HG03520 (cell line): Measurements from ENCODE around the gene PPP1R26.
"Not testable (repeated sequence)": the region's sequence is repeated elsewhere in the genome, so short reads cannot be mapped to it uniquely, and the experiment has no call there.

ENCODE experiments used
- ATAC-seq: cut with Tn5 transposase; IDR thresholded peaks from one replicate; pipeline ENCODE4 v1.9.1; 2021; ENCODE audit warnings: mild to moderate bottlenecking, moderate library complexity; ENCODE audit not compliant: unreplicated experiment

The PPP1R26 gene

GRCh38 chr9:135479469-135480052 is at the start of gene PPP1R26:
Gene PPP1R26 (plus strand): TSS chr9:135479782. CDS start chr9:135484511, 4,729 bp downstream.
- no peak for ATAC-seq

GRCh38 chr9:135437259-135437658 is 42.3 kb upstream of the PPP1R26 start:
- ATAC-seq: no peak

- not testable (repeated sequence) for ATAC-seq
Observed at GRCh38 chr9:135437696-135438095, 41.9 kb upstream of the PPP1R26 start.

- not testable (repeated sequence) for ATAC-seq
Observed at GRCh38 chr9:135438581-135439232, 40.9 kb upstream of the PPP1R26 start.

GRCh38 chr9:135439514-135439913 is 40.1 kb upstream of the PPP1R26 start:
- ATAC-seq: not testable (repeated sequence)

GRCh38 chr9:135439916-135440315 is 39.7 kb upstream of the PPP1R26 start:
- no peak for ATAC-seq

GRCh38 chr9:135440620-135441019 is 39.0 kb upstream of the PPP1R26 start:
- no peak for ATAC-seq

- not testable (repeated sequence) for ATAC-seq
Observed at GRCh38 chr9:135441105-135442071, 38.2 kb upstream of the PPP1R26 start.

- no peak for ATAC-seq
Observed at GRCh38 chr9:135442075-135442474, 37.5 kb upstream of the PPP1R26 start.

- ATAC-seq: no peak
Observed at GRCh38 chr9:135443797-135444425, 35.7 kb upstream of the PPP1R26 start.

GRCh38 chr9:135447126-135447525 is 32.5 kb upstream of the PPP1R26 start:
- no peak for ATAC-seq

- ATAC-seq: no peak
Observed at GRCh38 chr9:135448663-135449100, 30.9 kb upstream of the PPP1R26 start.

GRCh38 chr9:135449532-135449931 is 30.1 kb upstream of the PPP1R26 start:
- ATAC-seq: not testable (repeated sequence)

GRCh38 chr9:135450956-135451355 is 28.6 kb upstream of the PPP1R26 start:
- ATAC-seq: no peak

- ATAC-seq: not testable (repeated sequence)
Observed at GRCh38 chr9:135451909-135452308, 27.7 kb upstream of the PPP1R26 start.

- ATAC-seq: no peak
Observed at GRCh38 chr9:135454737-135455136, 24.8 kb upstream of the PPP1R26 start.

- ATAC-seq: no peak
Observed at GRCh38 chr9:135455401-135456030, 24.1 kb upstream of the PPP1R26 start.

GRCh38 chr9:135456436-135457104 is 23.0 kb upstream of the PPP1R26 start:
- no peak for ATAC-seq

- ATAC-seq: not testable (repeated sequence)
Observed at GRCh38 chr9:135458478-135458877, 21.1 kb upstream of the PPP1R26 start.

GRCh38 chr9:135461936-135462335 is 17.6 kb upstream of the PPP1R26 start:
- no peak for ATAC-seq
